NCI-H146 treated with DMSO at 0.1 percent for 48 hours (cell line): ENCODE results near the gene BMF.

Experiments
- DNase-seq: peaks from one replicate; lab custom pipeline; 2025; ENCODE audit not compliant: unreplicated experiment; lab: John Stamatoyannopoulos, UW

BMF gene

DNA sequence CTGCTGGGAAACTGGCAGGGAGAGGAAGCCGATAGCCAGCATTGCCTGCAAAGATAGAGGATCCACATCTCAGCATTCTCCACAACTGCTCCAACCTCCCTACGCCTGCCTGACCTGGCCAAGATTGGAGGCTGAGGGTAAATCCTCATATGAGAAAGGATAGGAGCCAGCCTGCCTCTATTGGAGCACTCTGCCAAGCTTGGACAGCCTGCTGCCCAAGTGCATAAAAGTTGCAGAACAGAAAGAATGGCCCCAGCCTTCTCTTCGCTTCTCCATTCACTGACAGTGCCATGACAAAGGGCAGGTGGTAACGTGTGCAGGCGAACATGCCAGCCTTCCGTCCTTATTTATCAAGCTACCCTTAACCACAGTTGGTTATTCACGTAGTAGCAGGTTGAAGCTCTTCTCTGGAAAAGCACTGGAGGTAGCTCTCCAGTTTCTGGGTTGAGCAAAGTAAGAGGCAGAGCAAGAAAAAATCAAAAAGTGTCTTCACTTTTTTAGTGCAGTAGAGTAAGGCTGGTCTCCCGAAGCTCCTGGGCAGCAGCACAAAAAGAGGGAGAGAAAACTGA, 4.3 kb downstream of the BMF start:
- no peak for DNase-seq

DNA sequence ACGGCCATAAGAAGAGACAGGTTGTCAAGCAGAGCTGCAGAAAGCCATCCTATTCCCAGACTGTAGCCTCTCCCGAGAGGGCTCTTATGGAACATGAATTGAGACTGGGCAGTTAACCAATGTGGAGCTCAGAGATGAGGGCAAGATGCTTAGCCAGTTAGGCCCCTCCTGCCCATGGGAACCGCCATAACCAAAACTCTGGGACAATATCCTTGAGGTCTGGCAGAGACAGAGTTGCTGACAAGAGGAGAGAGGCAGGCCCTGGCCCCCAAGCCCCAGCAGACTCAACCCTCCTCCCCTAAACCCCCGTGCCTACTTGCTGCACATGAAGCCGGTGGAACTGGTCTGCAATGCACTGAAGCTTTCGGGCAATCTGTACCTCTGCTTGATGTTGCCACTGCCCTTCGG, 4.8 kb downstream of the BMF start:
- no peak for DNase-seq

DNA sequence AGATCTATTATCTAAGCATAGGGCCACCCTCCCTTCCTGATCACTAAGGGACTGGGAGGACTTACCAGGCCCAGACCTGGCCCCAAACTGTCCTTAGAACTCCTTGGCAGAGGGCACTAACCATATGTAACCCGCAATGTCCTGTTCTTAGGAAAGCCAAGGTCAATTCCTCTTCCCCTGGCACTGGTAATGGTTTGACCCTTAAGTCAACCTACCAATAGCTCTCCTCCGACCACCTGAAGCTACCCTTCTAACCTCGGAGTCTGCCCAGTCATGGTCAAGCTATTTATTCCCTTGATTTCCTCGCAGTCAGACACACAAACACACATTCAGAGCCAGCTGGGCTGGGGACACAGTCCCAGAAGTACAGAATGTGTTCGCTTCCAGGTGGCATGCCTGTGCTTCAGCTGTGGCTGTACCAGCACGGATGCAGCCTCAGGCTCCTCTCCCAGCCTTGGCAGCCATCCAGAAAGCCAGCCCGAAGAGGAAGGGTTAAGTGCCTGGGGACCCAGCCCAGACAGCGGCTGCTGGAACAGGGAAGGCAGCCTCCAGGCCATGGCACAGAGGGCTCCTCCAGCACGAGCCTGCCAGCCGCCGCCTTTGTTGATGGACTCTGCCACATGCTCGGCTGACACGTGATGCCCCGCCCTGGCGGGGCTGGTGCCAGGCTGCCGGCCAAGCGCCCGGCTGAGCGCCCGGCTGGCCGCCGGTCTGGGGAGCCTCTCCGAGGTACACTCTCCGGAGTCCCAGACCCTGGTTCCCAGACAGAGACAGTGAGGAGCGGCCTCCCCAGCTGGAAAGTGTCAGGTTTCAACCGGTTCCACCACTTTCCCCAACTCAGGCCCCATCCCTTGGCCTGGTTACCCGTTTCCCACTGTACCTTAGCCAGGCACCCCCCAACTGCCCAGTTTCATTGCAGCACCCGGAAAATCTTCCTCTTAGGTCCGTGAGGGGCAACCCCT, 5.5 kb downstream of the BMF start:
- DNase-seq: peak; percentile 32

DNA sequence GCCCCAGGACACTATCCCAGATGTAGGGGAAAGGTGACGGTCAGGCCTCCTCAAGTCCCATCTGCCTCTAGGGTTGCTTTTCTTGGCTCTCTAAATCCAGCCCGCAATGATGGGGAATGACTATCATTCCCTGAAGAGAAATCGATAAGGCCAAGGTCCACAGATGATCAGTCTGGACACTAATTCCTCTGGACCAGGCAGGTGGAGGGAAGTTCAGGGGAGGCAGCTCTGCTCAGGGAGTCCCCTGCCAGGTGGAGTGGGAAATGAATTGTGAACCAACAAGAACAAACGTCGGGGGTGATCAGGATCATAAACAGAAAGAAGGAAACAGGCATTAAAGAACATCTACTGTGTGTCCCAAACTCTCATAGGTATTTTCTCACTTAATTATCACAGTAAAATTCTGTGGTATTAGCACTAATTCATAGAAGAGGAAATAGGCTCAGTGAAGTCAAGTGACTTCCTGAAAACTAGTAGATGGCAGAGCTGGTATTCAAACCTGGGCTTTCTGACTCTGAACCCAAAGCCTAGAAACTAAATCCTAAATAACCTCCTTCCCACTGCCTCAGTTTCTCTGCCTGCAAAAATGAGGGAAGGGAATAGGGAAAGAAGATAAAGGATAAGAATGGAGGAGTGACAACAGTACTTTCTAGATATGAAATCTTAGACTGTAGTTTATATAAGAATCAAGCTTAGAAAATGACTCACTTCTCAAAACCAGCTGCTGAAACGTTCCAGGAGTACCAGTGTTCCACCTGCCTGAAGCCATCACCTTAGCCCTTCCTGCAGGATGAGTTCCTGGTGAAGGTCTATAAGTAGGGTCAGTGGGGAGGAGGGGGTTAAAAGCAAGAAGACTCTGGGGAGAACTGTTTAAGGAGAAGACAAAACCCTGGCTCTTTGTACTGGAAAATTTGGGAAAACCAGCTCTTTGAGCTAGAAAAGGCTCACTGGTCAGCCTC, 7.5 kb downstream of the BMF start:
- DNase-seq: no peak

DNA sequence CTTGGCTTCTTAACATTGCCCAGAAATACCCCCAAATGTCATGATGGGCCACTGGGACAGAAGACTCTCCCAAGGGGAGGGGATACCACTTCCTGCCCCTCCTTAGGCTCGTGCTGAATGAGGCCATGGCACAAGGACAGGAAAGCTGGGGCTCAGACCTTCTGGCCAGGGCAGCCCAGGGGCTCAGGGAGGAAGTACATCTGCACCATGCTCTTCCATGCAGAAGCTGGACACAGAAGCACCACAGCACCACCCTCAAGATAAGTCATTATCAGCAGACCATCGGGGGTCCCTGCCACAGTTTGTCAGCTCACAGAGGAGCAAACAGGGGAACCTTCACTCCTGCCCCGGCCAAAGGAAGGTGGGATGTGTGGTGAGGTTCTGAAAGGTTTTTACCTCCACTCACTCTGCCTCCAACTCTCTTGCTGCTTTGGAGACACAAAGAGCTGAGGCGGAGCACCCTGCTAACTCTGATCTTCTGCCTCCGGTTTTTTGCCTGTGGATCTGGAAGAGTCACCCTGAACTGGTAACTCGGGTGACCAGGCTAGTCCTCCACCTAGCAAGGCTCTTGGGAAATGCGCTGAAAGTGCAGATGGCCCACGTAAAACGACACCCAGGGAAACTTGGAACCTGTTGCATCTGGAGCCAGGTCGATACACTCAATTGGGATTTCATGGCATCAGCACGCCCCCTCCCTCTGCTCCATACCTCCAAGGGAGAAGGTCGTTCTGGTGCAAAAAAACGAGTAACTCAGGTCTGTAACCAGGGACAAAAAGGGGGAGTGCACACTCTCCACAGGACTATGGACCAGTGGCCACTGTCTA, 8.3 kb downstream of the BMF start:
- no peak for DNase-seq

DNA sequence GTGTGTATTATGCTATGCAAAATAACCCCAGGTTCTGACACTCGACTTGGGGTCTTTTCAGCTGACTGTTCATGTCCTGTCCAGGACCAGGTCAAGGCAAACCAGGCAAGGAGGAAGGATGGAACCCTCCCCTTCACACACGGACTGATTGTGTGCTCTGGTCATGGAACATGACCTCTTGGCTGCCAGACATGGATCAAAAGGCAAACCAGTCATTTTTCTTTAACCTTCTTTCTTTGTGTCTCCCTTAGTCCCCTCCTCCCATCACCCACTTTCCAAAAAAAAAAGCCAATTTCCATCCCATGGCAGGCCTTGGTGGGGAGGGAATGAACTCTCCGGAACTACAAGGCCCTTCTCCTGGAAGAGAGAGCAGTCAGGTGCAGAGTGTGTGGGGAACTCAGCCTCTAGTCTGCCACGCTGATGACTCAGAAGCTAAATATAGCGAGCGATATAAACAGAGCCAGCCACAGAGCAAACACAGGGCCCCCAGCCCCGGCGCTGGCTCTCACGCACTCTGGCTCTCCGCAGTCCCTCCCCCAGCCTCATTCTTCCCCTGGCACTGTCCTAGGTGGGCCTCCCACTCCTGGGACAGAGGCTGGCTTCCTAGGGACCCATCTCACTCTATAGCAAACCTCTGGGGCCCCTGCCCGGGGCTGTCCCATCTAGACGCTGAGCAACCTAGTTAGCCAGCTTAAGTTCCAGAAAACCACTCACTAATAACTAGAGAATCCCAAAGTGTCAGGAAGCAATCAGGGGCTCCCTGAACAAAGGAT, 10.0 kb downstream of the BMF start:
- peak; percentile 65 for DNase-seq

DNA sequence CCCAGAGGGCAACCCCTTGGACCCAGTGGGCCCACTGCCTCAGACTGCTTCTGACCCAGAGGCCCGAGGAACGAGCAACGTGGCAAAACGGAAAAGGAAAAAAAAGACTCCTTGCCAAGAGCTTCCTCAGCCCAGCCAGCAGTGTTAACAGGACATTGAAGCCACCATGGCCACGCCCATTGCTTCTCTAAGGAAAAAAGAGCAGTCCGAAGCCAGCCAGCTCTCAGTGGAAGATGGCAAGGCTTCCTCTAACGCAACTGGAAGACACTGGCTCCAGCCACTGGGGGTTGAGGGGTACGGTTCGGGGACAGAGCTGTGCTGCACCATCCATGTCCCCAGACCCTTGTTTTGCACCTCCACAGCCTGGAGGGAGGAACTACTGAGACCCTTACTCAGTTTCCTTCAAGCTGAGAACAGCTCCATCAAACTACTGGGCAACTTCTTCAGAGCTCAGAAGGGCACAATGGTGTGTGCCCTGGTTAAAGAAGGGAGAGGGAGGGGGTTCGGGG, 10.7 kb downstream of the BMF start:
- DNase-seq: no peak

DNA sequence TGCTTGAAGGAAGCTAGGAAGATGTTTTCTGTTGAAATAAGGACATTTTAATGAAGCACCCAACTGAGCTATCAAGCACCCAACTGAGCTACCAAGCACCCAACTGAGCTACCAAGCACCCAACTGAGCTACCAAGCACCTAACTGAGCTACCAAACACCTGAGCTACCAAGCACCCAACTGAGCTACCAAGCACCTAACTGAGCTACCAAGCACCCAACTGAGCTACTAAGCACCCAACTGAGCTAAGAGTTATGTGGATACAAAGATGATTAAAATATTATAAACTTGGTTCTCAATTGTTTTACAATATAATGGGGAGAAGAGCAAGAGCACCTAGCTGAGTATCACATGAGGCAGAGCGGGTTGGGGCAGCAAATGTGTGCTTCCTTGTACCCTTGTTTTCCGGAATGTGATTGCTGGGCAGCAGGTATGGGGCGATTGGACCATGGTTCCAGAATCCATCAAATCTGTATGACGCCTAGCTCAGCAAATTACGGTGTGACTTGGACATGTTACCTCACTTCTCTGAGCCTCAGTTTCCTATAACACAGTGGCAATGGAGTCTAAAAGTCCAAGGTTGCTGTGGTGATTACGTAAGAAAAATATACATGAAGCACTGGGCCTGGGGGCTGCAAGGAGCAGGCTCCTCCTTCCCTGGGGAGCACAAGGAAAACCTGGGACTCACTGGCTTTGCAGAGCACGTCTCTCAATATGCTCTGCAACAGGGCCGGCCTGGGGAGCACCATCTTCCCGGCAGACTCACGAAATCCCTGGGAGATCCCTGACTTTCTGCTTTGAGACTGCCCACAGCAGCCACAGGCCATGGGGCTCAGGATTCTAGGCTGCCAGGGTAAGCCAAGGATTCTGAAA, 11.3 kb downstream of the BMF start:
- no peak for DNase-seq

DNA sequence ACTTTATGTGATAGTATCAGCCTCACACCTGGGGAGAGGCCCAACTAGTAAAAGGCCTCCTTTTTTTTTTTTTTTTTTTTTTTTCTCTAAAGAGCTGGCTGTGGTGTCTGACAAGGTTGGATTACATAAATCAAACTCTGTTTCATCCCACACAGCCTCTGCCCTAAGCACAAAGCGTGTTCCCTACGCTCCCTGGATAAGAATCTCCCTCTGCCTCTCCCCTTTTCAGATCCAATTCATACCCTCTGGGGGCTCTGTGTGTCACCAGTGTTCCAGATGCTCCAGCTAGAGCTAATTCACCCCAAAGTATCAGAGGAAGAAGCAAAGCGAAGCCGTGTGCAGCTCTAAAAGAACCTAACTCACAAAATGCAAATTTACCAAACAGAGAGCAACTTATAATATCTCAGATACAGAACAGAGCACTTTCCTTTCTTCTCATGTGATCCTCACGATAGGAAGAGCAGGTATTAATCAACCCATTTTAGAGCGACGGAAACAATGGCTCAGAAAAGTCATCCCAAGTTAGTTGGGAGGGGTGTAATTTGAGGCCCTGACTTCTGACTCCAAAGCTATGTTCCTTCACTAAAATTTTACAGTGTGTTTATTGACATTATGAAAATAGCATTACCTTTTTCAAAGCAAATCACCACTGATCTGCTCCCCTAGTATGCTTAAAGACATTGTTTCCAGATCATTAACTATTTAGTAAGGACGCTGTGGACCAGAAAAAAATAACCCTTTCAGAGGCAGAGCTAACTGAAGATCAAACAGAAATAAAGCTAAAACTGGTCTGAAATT, 12.4 kb downstream of the BMF start:
- DNase-seq: no peak

DNA sequence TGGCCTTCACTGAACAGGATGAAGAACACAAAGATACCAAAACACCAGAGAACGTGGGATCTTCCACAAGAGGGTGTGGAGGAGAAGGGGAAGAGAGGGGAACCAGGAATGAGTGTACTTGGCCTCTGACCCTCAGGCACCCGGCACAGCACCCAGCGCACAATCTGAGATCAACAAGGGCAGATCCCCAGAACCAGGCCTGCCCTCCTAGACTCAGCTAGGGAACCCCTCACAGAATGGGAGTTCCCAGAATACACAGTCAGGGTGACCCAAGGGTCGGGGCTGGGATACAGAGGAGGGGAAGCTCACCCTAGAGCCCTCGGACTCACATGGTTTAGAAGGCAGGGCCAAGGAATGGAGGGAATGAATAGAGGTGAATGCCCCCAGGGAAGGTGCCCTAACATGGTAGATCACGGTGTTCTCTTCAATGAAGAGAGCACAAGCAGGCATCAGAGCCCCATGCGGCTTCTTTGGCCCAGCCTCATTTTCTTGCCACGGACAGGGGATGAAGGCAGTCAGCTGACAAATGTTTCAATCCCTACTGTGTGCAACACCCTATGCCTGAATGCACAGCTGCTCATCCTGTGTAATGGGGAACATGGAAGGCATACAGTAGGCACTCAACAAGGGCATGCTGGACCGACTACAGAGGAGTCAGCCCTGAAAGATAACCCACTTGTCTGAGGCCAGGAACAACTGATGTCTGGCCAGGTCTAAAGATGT, 13.1 kb downstream of the BMF start:
- no peak for DNase-seq

DNA sequence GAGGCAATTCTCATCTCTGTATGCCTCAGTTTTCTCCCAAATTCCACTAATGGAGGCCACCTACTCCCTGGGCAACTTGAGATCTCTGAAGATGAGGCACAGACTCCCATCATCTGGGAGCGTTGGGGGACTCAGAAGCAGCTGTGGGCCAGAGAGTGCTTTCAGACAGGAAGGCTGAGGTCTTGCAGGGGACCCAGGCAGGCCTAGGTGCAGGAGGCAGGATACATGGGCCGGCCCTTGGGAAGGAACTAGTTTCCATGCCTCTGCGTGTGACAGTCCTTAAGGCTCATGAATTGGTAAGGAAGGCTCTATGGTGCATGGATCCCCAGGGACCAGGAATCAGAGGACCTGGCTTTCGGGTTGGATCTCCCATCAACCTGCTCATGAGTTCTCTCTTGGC, 14.5 kb downstream of the BMF start:
- DNase-seq: no peak

DNA sequence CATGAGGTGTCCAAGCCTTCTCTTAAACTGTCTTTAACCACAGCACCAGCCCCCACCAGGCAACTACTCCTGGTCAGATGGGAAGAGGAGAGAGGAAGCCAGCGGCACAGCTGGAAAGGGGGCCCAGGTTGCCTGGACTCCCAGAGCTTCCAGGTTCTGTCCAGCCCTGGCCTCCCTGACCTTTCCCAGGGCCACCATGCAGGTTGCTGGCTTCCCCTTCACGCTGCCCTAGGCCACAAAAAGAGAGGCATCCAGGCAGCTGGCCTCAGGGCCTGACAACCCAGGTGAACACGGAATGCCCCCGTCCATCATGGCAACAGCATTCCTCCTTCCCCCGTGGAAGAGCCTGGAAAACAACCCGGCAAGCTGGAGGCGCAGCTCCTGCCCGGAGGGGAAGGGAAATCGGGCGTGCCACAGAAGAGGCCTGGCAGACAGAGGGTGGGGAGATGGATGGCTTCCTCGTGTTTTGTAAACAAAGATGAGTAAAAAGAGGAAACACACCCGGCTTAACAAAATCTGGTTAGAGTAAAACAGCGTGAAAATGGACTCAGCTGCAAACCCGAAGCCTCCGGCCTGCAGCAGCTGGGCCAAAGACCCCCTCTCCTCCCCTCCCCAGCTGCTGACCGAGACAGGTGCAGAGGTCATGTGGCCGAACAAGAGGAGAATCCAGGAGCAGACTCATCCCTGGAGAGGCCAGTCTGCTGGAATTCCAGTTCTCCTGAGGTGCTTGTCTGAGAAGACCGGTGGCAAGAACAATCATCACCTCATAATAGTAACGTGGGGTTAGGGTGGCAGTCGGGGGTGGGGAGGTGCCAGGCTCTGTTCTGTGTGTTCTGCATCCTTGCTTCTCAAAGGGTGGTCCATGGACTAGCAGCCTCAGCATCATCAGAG, 15.5 kb downstream of the BMF start:
- no peak for DNase-seq

DNA sequence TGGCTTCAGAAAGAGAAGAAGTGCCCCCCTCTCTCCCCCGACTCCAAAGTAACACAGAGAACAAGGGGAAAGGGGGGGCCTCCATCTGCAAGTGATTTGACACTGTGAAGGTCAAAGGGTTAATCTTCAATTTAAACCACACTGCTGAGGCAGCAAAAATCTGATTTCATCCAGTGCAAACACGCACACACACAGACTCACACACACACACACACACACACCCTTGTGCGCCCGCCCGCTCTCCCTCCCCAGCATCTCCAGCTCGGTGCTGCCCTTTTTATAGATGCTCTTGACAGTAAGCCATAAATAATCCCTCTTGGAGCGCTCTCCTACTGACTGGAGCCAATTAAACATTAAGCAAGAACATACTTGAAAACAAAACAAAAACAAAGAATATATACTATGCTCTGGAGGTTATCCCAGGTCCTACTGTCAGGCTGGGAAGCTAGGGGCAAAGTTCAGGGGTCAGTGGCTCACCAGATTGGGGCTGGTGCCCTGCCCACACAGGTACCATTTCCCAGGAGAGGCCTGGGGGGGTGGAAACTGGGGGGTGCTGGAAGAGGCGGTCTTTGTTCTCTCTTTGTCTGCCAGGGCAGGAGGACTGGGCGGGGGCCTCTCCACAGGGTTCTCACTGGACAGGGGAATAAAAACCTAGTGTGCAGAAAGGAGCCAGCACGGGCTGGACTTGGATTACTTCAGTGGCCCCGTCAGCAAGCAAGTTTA, 16.3 kb downstream of the BMF start:
- DNase-seq: peak; percentile 24

DNA sequence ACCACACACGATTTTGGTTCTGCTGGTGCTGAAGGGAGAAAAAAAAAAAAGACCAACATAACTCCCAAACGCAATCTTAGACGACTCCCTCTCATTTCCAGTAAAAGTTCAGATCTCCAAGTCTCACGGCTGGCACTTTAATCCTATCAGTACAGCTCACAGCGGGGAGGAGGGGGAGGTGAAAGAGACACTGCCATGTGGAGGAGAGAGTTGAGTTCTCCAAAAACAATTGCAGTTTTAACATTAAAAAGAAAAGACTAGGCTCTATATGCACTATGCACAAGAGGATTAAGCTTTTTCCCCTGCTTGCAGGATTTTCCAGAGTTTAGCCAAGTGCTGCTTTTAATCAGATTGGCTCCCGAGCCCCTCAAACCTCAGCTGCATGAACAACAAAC, 16.8 kb downstream of the BMF start:
- DNase-seq: no peak

DNA sequence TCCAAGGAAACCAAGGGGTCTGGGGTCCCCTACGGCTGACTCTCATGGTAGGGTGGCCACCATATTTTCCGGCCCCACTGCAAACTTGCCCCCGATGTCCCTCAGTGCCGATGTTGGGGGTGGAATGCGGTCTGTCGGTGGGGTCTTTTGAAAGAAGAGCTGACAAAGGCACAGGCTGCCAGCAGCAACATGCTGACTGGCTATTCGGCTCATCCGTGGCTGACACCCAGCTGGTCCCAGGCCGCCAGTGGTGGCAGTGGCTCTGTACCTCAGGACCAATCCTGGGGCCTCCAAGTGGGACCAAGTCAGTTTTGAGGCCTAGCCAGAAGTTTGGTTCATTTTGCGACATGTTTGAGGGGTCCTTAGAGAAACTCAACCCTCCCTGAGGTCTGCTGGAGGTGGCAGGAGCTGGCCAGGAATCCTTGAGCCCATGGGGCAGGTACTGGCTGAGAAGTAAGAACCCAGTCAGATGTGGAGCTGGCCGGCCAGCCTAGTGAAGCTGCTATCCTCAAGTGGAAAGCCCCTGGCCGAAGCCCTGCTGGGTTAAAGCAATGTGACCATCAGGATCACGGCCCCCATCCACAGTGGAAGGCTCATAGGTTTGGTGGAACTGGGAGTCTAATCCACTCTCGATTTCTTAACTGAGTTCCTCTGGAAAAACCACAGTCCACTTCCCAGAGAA, 17.8 kb downstream of the BMF start:
- DNase-seq: no peak
